K562 (cell line): ENCODE data around the gene ZNF74.

ENCODE experiments used
- CTCF ChIP-seq, 3 experiments: IDR thresholded peaks in 2 of 3; conservative IDR thresholded peaks in 1 of 3; 2 replicates each; pipeline ENCODE4 v1.5.1; 2011 to 2012; ENCODE audit warnings: low read length in 3 of 3, mild to moderate bottlenecking in 3 of 3, control low read depth in 2 of 3, improper control_type of control experiment in 1 of 3, inconsistent platforms in 1 of 3, low read depth in 1 of 3, mixed read lengths in 1 of 3, moderate library complexity in 1 of 3; ENCODE audit not compliant: insufficient read depth in 2 of 3
- EP300 ChIP-seq: IDR thresholded peaks from 2 replicates; pipeline ENCODE4 v1.6.1; 2012; ENCODE audit warnings: low read length, improper control_type of control experiment
- FOS ChIP-seq: IDR thresholded peaks from 3 replicates; pipeline ENCODE4 v1.6.1; 2011; ENCODE audit not compliant: insufficient read length; ENCODE audit errors: extremely low read depth
- NCOR1 ChIP-seq: fragments of 450-650 bp; IDR thresholded peaks from 2 replicates; pipeline ENCODE4 v1.6.1; 2016; ENCODE audit warnings: mild to moderate bottlenecking, moderate library complexity
- POLR2A ChIP-seq: fragments of 450-650 bp; conservative IDR thresholded peaks from 2 replicates; pipeline ENCODE4 v1.6.1; 2016
- SAFB2 ChIP-seq: fragments of 200-400 bp; formaldehyde crosslinking; IDR thresholded peaks from 2 replicates; pipeline ENCODE4 v1.6.1; 2018; ENCODE audit warnings: borderline replicate concordance, low read length, low read depth, moderate library complexity; ENCODE audit not compliant: severe bottlenecking

- TF ChIP-seq SAFB2 (no peak), FOS (no peak), CTCF (IDR thresholded peaks at IDR 0.05 in 2 of 3, conservative IDR thresholded peaks at IDR 0.05 in 1 of 3; ENCODE audit: insufficient read depth in 2 of 3, low read depth in 1 of 3, low read length in 3 of 3) (no peak), EP300 (no peak), POLR2A (no peak), NCOR1 (no peak)
Observed at GRCh38 chr22:20436768-20437612, 43.0 kb downstream of the ZNF74 start.
